Measurements from ENCODE around the gene KLF17.

- no peak for TF ChIP-seq CTCF (IDR thresholded peaks at IDR 0.05 in 8 of 11, conservative IDR thresholded peaks at IDR 0.05 in 3 of 11)
- TF ChIP-seq POLR2AphosphoS5 (IDR thresholded peaks at IDR 0.05) = no peak
- no peak for TF ChIP-seq POLR2A (IDR thresholded peaks at IDR 0.05)
These were observed 22.9 kb downstream of the KLF17 start, which contains the start of gene KLF18 for GRCh38 chr1:44141531-44141930.
